HG03439 (cell line): ENCODE results near the gene SLC37A4.
A peak's percentile ranks its signal among the peaks of the same experiment; 100 is the strongest.
"Not testable (repeated sequence)": the region's sequence is repeated elsewhere in the genome, so short reads cannot be mapped to it uniquely, and the experiment has no call there.

Experiments used
- ATAC-seq: cut with Tn5 transposase; IDR thresholded peaks from one replicate; pipeline ENCODE4 v1.9.1; 2021; ENCODE audit warnings: mild to moderate bottlenecking, moderate library complexity; ENCODE audit not compliant: unreplicated experiment

SLC37A4 gene

GRCh38 chr11:119042927-119043326 is 12.2 kb upstream of the SLC37A4 start:
- no peak for ATAC-seq

DNA sequence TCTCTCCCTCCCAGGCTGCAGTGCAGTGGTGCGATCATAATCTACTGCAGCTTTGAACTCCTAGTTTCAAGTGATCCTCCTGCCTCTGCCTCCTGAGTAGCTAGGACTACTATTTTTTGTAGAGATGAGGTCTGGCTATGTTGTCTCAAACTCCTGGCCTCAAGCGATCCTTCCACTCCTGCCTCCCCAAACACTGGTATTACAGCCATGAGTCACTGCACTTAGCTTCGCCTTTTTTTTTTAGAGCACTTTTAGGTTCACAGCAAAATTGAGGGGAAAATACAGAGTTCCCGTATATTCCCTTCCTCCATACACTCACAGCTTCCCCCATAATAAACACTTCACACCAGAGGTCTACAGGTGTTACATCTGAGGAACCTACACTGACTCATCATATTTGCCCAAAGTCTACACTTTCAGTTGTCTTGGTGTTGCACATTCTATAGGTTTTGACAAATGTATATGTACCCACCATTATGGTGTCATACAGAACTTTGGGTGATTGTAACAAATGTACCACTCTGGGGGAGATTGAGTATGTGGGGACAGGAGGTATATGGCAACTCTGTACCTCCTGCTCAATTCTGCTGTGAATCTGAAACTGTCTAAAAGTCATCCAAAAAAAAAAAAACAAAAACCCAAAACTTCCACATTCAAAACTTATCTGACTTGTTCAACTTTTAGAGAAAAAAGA is 11.3 kb upstream of the SLC37A4 start:
- ATAC-seq: no peak

- ATAC-seq: not testable (repeated sequence)
Observed at GRCh38 chr11:119039471-119039870, 8.8 kb upstream of the SLC37A4 start.

- ATAC-seq: no peak
Observed at GRCh38 chr11:119038884-119039283, 8.2 kb upstream of the SLC37A4 start.

- no peak for ATAC-seq
Observed at GRCh38 chr11:119034813-119035212, 4.1 kb upstream of the SLC37A4 start.

DNA sequence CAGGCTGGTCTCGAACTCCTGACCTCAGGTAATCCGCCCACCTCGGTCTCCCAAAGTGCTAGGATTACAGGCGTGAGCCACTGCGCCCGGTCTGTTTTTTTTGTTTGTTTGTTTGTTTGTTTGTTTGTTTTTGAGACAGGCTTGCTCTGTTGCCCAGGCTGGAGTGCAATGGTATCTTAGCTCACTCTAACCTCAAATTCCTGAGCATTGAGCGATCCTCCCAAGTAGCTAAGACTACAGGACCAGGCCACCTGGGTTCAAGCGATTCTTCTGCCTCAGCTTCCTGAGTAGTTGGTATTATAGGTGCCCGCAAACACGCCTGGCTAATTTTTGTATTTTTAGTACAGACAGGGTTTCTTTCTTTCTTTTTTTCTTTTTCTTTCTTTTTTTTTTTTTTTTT is 2.7 kb upstream of the SLC37A4 start:
- ATAC-seq: not testable (repeated sequence)

GRCh38 chr11:119031912-119032280 is 1.2 kb upstream of the SLC37A4 start:
- no peak for ATAC-seq

DNA sequence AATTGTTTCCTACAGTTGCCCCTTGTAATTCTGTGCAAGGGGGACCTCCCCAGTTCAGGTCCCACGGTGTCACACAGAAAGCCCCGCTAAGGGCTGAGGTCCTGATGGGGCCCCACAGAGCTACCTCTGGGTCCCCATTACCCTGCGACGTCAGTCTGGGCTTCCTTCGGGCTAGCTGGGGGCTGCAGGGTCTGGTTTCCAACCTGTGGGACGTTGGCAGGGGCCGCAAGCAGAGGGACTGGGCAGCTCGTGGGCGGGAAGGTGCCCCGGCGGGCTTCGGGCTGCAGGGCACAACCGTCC is 698 bp downstream of the SLC37A4 start:
- ATAC-seq: peak; percentile 18

DNA sequence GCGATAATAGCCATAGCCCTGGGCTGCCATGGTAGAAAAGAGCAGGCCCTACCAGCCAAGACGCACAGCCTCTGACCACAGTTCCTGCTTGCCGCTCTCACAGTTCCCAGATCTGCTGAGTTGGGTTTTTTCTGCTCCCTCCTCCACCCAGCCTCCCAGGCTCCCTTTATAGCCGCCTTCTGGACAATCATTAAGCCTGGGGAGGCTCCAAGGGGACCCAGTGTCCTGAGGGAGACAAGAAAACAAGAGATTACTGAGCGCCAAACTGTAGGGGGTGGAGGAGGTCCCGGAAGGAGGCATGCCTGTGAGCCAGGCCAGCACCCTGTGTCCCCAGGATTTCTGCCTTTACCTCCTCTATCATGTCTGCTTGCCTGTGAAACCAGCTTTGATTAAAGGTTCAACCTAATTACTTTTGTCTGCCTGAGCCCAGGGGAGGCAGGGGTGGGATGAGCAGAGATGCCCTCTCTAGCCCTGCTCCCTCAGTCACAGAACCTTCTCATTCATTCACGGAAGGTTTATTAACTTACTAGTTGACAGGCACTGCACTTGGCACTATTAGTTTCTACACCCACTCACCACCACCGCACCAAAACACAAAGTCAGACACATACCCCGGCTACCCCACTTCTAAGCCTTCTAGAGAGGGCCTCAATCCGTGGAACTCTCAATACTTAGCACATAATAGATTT is 1.2 kb downstream of the SLC37A4 start:
- peak; percentile 6 for ATAC-seq

DNA sequence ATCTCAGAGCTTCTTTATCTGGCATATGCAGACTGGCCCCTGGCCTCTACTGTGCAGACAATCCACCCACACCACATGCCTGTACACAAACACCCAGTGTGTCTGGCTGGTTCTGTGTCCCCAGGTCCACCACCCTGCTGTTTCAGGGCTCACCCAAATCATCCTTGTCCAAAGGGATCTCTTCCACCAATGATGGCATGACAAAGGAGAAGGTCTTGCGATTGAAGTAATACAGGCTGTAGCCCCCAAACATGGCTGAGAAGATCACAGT is 1.7 kb downstream of the SLC37A4 start:
- ATAC-seq: no peak

DNA sequence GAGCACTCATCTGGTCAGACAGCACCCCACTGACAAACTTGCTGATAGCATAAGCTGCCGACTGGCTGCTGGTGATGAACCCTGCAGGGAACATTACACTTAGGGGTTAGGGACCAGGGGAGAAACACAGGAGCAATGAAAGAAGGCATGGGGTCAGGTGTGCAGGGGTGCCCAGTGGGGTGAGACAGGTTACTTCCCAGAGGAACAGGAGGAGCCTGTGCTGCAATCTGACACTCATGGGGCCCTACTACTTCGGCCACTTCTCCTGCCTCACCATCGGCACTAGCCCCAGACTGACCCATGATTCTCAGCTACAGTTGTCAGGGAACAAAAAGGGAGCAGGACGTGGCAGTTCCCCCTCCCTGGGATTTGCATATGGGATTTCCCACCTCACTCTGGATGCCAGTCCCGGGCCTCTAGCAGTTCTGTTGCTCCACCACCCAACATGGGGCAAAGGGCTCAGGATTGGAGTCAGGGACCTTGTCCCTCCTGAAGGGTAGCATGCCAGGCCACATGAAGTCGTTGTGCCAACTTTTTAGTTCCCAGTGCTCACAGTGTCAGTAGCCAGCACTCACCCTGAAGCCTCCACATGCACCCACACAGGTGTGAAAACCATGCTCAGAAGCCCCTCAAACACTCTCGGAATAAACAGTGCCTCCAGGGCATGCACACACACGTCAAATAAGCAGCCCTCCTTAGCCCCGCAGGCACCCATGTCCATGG is 2.2 kb downstream of the SLC37A4 start:
- no peak for ATAC-seq

- no peak for ATAC-seq
Observed at GRCh38 chr11:119027561-119028345, 2.9 kb downstream of the SLC37A4 start.

GRCh38 chr11:119026970-119027369 is 3.7 kb downstream of the SLC37A4 start:
- no peak for ATAC-seq

DNA sequence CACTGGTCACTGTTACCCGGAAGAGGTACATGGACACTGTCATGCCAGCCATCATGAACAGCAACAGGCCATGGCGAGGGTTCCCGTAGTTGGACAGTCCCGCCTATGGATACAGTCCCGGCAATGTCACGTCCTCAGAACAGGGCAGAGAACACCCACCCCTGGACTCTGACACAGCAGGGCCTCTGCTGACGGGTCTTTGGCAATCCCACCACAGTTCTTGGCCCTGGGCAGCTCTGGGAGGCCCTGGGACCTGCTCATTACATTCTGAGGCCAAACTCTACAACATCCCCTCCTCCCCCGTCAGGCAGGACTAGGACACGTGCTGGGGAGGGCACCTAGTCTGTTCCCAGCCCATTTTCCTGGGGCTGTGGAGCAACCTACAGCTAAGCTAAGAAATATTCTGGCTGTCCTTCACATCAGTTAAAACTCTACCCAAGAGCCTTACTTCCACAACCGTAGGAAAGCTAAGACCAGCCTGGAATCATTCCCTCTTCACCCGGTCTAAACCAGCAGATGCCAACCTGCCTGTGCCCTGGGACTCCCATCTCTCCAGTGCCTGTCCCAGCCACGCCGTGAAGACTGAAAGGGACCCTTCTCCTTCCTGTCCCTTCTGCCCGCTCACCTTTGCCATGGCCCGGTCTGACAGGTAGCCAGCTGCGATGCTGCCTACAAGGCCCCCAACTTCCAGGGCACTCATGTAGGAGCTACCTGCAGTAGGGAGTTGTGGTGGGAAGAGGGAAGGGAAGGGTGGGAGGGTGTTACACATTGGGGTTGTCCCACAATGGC is 4.5 kb downstream of the SLC37A4 start:
- ATAC-seq: no peak

GRCh38 chr11:119025541-119025940 is 5.1 kb downstream of the SLC37A4 start:
- ATAC-seq: no peak

GRCh38 chr11:119025099-119025473 is 5.6 kb downstream of the SLC37A4 start:
- no peak for ATAC-seq

DNA sequence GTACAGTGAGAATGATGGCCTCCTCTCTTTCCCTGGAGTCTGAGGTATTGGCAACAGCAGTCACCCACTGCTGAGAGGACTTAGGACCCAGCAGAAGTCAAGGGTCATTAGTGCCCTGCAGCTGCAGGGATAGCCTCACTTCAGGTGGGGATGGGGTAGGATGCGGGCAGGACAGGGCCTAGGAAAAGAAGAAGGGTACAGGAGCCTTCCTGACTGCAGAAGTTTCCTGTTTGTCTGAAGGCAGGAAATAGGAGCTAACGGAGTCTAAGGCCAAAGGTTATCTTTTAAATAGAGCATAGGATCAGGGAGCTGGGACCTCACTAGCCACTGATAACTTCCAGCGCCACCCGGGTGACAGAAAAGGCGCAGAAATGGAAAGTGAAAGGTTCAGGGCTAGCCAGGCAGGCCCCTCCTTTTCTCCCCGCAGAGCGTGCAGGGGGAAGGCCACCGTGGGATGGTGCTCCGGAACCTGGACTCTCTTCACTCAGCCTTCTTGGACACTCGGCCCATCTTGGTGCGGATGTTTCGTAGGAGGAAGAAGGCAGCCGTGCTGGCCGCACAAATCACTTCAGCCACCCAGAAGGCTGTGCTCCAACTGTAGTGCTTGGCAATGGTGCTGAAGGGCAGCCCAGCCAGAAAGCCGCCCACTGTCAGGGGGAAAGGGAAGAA is 6.1 kb downstream of the SLC37A4 start:
- ATAC-seq: no peak

DNA sequence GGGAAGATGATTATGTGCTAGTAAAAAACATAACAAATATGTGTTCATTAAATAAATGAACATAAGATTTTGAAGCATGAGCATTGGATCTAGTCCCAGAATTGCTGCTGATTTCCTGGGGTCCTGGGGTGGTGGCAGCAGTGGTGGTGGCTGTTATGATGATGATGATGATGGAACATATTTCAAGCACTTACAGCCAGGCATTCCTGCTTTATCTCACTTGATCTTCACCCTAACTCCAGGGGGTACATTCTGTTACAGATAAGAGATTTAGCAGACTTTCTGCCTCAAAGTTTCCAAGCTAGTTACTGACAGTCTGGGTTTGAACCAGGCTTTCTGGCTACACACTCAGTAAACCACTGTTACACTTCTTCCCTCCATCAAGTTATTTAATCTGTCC is 6.9 kb downstream of the SLC37A4 start:
- no peak for ATAC-seq

DNA sequence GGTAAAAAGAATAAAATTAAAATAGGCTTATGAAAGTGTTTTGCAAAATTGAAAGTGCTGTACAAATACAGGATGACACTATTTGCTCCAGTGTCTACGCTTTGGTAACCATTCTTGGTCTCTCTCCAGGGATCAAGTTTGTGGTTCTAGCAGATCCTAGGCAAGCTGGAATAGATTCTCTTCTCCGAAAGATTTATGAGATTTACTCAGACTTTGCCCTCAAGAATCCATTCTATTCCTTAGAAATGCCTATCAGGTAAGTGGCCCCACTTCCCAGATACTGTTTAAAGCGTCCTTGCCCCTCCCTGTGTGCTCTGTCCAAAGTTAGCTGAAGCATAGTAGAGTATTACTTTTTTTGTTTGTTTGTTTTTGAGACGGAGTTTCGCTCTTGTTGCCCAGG is 9.0 kb downstream of the SLC37A4 start:
- ATAC-seq: no peak

- ATAC-seq: no peak
Observed at GRCh38 chr11:119019996-119020395, 10.7 kb downstream of the SLC37A4 start.
